Coronary artery (tissue), 2 donors: ENCODE data around the gene PPP3CA.

Experiments used
- DNase-seq: peaks from one replicate; pipeline ENCODE4 v3.0.0-alpha.2; 2017; ENCODE audit warnings: low spot score
- H3K27ac ChIP-seq, 2 donors: fragments of 200-600 bp; sonication (generic); one replicate each; pipeline ENCODE4 v1.5.1; 2016 to 2019
- H3K4me3 ChIP-seq: fragments of 200-600 bp; sonication (generic); 2 replicates; pipeline ENCODE4 v1.5.1; 2016; ENCODE audit warnings: mild to moderate bottlenecking, moderate library complexity
- TF ChIP-seq, protein P1 (sequence below): fragments of 200-600 bp; sonication (generic); IDR thresholded peaks from one replicate; pipeline ENCODE4 v1.5.1; 2019; ENCODE audit warnings: antibody characterized with exemption

Gene PPP3CA

DNA sequence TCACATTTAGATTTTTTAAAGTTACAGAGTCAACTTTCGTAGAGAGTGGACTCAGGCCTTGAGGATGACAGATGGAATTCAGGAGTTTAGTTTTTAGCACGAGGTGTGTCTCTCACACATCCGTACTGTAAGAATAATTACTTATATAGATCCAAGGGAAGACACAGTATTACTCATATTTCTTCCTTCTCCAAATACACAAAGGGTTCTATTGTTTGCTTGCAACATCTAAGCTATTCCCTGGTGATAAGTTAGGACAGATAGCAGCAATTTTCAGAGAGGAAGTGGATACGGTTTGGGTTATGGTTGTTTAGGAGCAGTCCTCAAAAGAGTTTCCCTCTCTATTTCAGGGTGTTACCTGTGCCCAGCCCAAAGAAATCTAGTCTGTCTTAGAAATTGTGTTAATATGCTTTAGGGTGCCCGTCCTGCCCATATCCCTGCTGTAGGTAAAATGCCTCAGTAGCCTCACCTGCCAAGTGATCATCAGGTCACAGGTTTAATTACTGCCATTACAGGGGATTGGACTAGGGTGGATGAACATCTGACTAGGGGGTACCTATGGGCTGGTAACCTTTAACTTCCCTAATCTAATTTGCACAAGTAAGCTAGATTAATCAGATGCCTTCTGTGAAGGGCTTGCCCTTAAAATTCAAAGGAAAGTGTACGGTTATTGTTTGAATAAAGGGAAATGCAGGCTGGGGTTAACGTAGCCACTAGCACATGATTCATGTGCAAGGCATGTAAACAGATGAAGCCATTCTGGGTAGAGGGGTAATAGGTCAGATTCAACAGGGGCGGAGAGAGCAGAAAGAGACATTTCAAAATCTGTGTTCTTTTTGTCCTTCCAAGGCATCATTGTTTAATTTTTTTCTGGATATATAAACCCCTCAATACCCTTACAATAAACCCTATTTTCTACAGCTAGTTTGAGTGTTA, 8.7 kb upstream of the PPP3CA start:
- Histone ChIP-seq H3K4me3 (no peak overlapping the region), H3K27ac (no peak overlapping the region)
- TF ChIP-seq, protein P1, sequence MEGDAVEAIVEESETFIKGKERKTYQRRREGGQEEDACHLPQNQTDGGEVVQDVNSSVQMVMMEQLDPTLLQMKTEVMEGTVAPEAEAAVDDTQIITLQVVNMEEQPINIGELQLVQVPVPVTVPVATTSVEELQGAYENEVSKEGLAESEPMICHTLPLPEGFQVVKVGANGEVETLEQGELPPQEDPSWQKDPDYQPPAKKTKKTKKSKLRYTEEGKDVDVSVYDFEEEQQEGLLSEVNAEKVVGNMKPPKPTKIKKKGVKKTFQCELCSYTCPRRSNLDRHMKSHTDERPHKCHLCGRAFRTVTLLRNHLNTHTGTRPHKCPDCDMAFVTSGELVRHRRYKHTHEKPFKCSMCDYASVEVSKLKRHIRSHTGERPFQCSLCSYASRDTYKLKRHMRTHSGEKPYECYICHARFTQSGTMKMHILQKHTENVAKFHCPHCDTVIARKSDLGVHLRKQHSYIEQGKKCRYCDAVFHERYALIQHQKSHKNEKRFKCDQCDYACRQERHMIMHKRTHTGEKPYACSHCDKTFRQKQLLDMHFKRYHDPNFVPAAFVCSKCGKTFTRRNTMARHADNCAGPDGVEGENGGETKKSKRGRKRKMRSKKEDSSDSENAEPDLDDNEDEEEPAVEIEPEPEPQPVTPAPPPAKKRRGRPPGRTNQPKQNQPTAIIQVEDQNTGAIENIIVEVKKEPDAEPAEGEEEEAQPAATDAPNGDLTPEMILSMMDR = no peak
- no peak for DNase-seq

DNA sequence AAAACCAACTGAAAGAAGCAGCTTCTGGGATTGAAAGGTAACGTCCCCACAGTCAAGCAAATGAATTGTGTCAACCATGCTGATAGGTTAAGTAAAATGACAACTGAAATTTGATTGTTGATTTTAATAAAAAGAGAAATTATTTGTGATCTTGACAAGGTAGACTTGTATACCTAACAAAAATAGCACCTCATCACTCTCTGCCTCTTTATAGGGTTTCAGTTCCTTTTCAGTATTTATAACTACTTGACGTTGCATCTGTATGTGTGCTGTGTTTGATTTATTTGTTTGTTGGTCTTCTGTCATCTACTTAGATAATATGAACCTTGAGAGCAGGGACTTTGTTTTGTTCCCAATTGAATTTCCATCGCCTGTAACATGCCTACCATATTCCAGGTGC, 7.9 kb upstream of the PPP3CA start:
- no peak overlapping the region for H3K4me3 ChIP-seq
- no peak overlapping the region for H3K27ac ChIP-seq
- no peak for DNase-seq
- TF ChIP-seq, protein P1 = no peak

DNA sequence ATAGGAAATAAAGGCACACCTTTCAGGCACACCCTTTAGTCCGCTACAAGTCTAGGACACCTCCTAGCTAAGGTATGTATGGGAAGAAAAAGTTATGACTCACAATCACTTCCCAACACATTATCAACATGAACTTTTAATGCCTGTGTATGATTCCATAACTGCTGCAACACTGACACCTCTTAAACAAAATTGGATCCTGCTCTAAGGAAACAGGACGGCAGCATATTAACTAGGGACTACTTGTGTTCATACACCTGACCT, 2.4 kb upstream of the PPP3CA start:
- Histone ChIP-seq H3K27ac (no peak overlapping the region), H3K4me3 (no peak overlapping the region)
- TF ChIP-seq, protein P1 = no peak

DNA sequence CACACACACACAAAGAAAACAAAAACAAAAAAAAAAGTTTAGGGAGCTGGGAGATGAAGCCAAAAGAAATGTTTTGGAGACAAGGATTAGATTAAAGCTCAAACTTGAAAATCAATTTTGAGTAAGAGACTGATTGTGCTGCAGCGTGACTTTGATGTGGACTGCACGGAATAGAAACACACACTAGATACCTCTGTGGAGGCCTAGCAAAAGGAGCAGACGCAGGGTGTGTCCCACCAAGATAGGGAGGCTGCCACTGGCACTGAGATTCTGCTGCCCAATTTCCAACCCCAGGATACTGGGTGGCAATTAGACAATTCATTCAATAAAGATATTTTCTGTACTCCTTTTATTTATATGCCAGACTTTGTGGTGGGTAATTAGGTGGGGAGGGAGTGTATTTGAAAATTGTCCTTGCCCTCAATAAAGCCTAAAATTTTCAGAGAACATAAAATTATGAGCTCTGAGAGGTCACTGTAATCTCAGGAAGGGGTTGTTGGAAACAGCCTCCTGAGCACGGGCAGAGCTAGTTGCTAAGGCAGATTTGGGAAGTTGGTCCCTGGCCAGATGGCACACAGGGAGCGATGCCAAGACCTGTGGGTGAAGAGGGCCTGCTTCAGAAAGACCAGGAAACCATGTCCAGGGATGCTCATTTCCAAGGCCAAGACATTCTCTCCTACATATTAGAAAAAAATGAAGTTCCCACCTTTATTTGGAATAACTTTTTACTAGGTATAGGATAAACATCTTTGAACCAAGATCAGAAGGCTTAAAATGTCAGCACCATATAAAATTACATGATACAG, 1.9 kb upstream of the PPP3CA start:
- DNase-seq = no peak
- no peak overlapping the region for H3K27ac ChIP-seq
- no peak overlapping the region for H3K4me3 ChIP-seq
- TF ChIP-seq, protein P1 = no peak

More for the DNA sequence above, 2.4 kb upstream of the PPP3CA start:
- DNase-seq = no peak

DNA sequence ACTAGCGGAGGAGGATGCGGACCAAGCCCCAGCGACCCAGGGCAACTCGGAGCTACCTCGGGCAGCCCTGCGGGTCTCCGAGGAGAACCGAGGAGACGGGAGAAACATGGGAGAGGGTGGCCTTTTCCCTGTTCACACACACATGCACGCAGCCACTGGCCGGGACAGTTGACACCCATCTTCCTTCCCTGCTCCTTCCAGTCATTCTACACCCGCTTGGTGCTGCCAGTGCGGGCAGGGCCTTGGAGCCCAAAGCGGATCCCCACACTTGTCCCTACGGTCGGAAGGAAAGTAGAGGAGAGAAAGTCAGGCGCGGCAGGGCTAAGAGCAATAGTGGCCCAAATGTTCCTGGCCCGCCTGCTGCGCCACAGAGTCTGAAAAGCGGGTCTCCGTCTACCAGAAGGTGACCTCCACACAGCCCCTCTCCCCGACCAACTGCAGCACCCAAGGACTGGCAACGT, 1.1 kb upstream of the PPP3CA start:
- TF ChIP-seq, protein P1 = no peak
- Histone ChIP-seq H3K27ac (peak overlapping the region; percentile 83 to 99), H3K4me3 (peak overlapping the region; percentile 98)
- no peak for DNase-seq

DNA sequence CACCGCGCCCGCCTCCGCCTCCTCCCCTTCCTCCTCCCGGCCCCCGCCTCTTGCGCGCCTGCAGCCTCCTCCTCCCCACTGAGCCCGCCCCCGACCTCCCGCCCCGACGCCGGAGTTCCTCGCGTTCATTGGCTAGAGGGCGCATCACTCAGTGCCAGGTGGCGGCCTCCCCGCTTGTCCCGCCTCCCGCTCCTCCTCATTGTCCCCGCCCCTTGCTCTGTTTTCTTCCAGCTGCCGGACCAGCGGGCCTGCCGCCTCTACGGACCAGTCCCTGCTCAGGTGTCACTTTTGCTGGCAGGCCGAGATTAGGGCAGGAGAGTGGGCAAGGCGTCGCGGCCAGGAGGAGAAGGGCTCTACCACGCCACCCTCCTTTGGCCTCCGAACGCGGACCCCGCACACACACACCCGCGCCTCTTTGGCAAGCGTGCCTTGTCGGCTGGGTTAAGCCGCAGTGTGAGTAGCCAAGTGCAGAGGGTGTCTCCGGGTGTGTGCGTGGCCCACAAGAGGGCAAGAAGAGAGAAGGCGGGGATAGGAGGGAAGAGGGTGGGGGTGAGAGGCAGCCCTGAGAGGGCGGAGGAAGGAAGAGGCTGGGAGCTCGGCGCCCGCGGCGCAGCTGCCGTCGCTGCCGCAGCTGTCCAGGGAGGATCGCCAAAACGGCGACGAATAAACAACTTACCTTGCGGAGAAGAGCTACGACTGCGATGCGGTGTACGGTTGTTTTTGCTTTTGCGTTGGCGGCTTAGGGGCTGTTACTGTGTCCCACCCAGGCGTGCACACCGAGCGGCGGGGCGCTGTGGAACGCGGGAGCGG, 436 bp upstream of the PPP3CA start:
- DNase-seq = peak; percentile 99
- peak overlapping the region; percentile 83 to 99 for H3K27ac ChIP-seq
- H3K4me3 ChIP-seq = peak overlapping the region; percentile 98
- TF ChIP-seq, protein P1 = no peak
